Breast epithelium (tissue), 4 donors: ENCODE results near the gene RPL10. TPM values are rescaled to one million over a fixed set of nuclear protein-coding genes. Genes with fewer than 3 reads are reported as not detected.
A peak's percentile ranks its signal among the peaks of the same experiment; 100 is the strongest.

Experiments
- DNase-seq, 2 donors: peaks; one replicate each; pipeline ENCODE4 v3.0.0-alpha.2; 2019; ENCODE audit warnings: low spot score in 2 of 2
- H3K27ac ChIP-seq, 2 donors: fragments of 200-600 bp; sonication (generic) in 1 of 2; one replicate each; pipeline ENCODE4 v1.5.1; 2016 to 2019; ENCODE audit warnings: mild to moderate bottlenecking in 1 of 2
- H3K27me3 ChIP-seq, 2 donors: fragments of 200-600 bp; sonication (generic) in 1 of 2; one replicate each; pipeline versions ENCODE4 v1.5.1 to v1.6.0; 2017 to 2019; ENCODE audit warnings: control low read depth in 1 of 2, mild to moderate bottlenecking in 1 of 2
- H3K36me3 ChIP-seq: fragments of 200-600 bp; one replicate; pipeline ENCODE4 v1.5.1; 2019
- H3K4me1 ChIP-seq, 2 donors: fragments of 200-600 bp; sonication (generic); one replicate each; pipeline ENCODE4 v1.5.1; 2016 to 2019; ENCODE audit warnings: control low read depth in 1 of 2
- H3K4me3 ChIP-seq, 3 donors: fragments of 200-600 bp; sonication (generic); 1 replicate in 2 of 3; 2 replicates in 1 of 3; pipeline ENCODE4 v1.5.1; 2016 to 2019; ENCODE audit warnings: mild to moderate bottlenecking in 3 of 3, moderate library complexity in 2 of 3
- H3K9me3 ChIP-seq, 2 donors: fragments of 200-600 bp; sonication (generic) in 1 of 2; one replicate each; pipeline ENCODE4 v1.5.1; 2016 to 2019; ENCODE audit warnings: control low read depth in 1 of 2
- CTCF ChIP-seq, 3 donors: fragments of 450-650 bp; IDR thresholded peaks; one replicate each; pipeline ENCODE4 v1.5.1; 2016 to 2017; ENCODE audit warnings: antibody characterized with exemption in 3 of 3, mild to moderate bottlenecking in 3 of 3, moderate library complexity in 3 of 3
- POLR2A ChIP-seq: fragments of 450-650 bp; IDR thresholded peaks from one replicate; pipeline ENCODE4 v1.6.1; 2016; ENCODE audit warnings: antibody characterized with exemption, mild to moderate bottlenecking, moderate library complexity
- POLR2AphosphoS5 ChIP-seq, 3 donors: sonication (generic); formaldehyde crosslinking; IDR thresholded peaks; one replicate each; pipeline ENCODE4 v1.6.1; 2017; ENCODE audit warnings: antibody characterized with exemption in 3 of 3
- intact Hi-C: fragments of 100-400 bp; cut with DNase I; formaldehyde crosslinking; loops from one replicate; pipeline ENCODE4 v1.15.1; 2023; ENCODE audit warnings: low total_unique reads
- total RNA-seq, 3 donors: library from RNA; depleted of rRNA; stranded (reverse); fragments of >200 nt; gene quantifications; one replicate each; pipeline ENCODE4 v1.1.0, GENCODE V29; 2016

The RPL10 gene
- total RNA-seq, 3 donors from 2014 or later, result 8,496 to 9,265 (median 8,695) TPM

GRCh38 chrX:154370300-154371016, 27.7 kb upstream of the RPL10 start:
- Histone ChIP-seq H3K4me3 (peak overlapping the region; percentile 68 to 79 (median 68)), H3K4me1 (no peaks in the 10 kb centered on the region), H3K9me3 (no peaks in the 10 kb centered on the region), H3K27me3 (peaks cover 0 to 18% of the 10 kb centered on the region in 2 donors), H3K36me3 (no peaks in the 10 kb centered on the region), H3K27ac (peak overlapping the region; percentile 91 to 97)
- intact Hi-C loops, result no loop called here
- TF ChIP-seq CTCF (IDR thresholded peaks at IDR 0.05) (no peak), POLR2A (no peak), POLR2AphosphoS5 (IDR thresholded peaks at IDR 0.05) (no peak)
- no peak for DNase-seq

- Histone ChIP-seq H3K4me3 (peak overlapping the region; percentile 68 to 79 (median 68)), H3K27ac (peak overlapping the region; percentile 91 to 97)
Observed at GRCh38 chrX:154371017-154371788, 27.0 kb upstream of the RPL10 start.

GRCh38 chrX:154371789-154372300, 26.3 kb upstream of the RPL10 start:
- intact Hi-C loops, result no loop called here
- no peak for DNase-seq
- TF ChIP-seq CTCF (IDR thresholded peaks at IDR 0.05), result no peak
- TF ChIP-seq POLR2AphosphoS5 (IDR thresholded peaks at IDR 0.05), result no peak
- TF ChIP-seq POLR2A, result no peak

More at GRCh38 chrX:154371017-154371788, 27.0 kb upstream of the RPL10 start:
- Histone ChIP-seq H3K9me3 (no peaks in the 10 kb centered on the region), H3K36me3 (no peaks in the 10 kb centered on the region), H3K27me3 (peaks cover 0 to 21% of the 10 kb centered on the region in 2 donors), H3K4me1 (no peaks in the 10 kb centered on the region)
- DNase-seq, result peak; percentile 87 to 93
- intact Hi-C loops, result no loop called here
- no peak for TF ChIP-seq CTCF (IDR thresholded peaks at IDR 0.05)
- peak; percentile 90 to 95 (median 94) for TF ChIP-seq POLR2AphosphoS5 (IDR thresholded peaks at IDR 0.05)
- peak; percentile 81 for TF ChIP-seq POLR2A

DNA sequence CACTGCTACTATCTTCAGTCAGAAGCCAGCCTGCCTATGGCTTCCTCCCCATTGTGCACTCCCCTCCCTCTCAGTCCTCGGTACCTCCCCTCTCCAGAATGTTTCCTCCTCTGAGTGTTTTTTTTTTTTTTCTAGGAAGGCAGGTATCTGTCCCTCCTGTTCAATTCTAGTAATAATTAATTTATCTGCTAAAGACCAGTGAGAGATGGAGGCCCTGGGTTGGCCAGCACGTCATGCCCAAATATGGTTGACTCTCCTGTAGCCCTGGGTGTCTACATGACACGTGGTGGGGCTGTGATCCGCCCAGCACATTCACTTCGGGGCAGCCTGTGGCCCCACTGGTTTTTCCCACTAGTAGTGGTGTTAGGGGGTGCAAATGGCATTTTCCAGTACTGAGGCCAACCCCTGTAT, 25.6 kb upstream of the RPL10 start:
- Histone ChIP-seq H3K27ac (peak overlapping the region; percentile 91 to 92), H3K9me3 (no peaks in the 10 kb centered on the region), H3K36me3 (no peaks in the 10 kb centered on the region), H3K4me3 (peak overlapping the region; percentile 68 to 79 (median 68)), H3K27me3 (peaks cover 0 to 22% of the 10 kb centered on the region in 2 donors), H3K4me1 (no peaks in the 10 kb centered on the region)
- DNase-seq, result peak in 1 of 2 donors; percentile 65
- TF ChIP-seq CTCF (IDR thresholded peaks at IDR 0.05), result no peak
- no peak for TF ChIP-seq POLR2AphosphoS5 (IDR thresholded peaks at IDR 0.05)
- no peak for TF ChIP-seq POLR2A
- intact Hi-C loops, result no loop called here

More at GRCh38 chrX:154371789-154372300, 26.3 kb upstream of the RPL10 start:
- peak overlapping the region; percentile 81 to 91 for H3K27ac ChIP-seq
- peak overlapping the region; percentile 68 to 79 (median 68) for H3K4me3 ChIP-seq
- H3K27me3 ChIP-seq, result peaks cover 0 to 22% of the 10 kb centered on the region in 2 donors
- no peaks in the 10 kb centered on the region for H3K4me1 ChIP-seq
- no peaks in the 10 kb centered on the region for H3K9me3 ChIP-seq
- no peaks in the 10 kb centered on the region for H3K36me3 ChIP-seq
